ENCODE data around the gene TNKS1BP1. TPM values are rescaled to one million over a fixed set of nuclear protein-coding genes. Genes with fewer than 3 reads are reported as not detected.
"Not testable (repeated sequence)": the region's sequence is repeated elsewhere in the genome, so short reads cannot be mapped to it uniquely, and the experiment has no call there.

The TNKS1BP1 gene, protein sequence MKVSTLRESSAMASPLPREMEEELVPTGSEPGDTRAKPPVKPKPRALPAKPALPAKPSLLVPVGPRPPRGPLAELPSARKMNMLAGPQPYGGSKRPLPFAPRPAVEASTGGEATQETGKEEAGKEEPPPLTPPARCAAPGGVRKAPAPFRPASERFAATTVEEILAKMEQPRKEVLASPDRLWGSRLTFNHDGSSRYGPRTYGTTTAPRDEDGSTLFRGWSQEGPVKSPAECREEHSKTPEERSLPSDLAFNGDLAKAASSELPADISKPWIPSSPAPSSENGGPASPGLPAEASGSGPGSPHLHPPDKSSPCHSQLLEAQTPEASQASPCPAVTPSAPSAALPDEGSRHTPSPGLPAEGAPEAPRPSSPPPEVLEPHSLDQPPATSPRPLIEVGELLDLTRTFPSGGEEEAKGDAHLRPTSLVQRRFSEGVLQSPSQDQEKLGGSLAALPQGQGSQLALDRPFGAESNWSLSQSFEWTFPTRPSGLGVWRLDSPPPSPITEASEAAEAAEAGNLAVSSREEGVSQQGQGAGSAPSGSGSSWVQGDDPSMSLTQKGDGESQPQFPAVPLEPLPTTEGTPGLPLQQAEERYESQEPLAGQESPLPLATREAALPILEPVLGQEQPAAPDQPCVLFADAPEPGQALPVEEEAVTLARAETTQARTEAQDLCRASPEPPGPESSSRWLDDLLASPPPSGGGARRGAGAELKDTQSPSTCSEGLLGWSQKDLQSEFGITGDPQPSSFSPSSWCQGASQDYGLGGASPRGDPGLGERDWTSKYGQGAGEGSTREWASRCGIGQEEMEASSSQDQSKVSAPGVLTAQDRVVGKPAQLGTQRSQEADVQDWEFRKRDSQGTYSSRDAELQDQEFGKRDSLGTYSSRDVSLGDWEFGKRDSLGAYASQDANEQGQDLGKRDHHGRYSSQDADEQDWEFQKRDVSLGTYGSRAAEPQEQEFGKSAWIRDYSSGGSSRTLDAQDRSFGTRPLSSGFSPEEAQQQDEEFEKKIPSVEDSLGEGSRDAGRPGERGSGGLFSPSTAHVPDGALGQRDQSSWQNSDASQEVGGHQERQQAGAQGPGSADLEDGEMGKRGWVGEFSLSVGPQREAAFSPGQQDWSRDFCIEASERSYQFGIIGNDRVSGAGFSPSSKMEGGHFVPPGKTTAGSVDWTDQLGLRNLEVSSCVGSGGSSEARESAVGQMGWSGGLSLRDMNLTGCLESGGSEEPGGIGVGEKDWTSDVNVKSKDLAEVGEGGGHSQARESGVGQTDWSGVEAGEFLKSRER (N-terminal part only)
- 100 to 1,000 TPM in 9 of 12 donors, 10 to 100 TPM in 2, not detected in 1; 84.0 to 149 (median 111) TPM for polyA plus RNA-seq (ENCODE audit: insufficient read length in 12 of 12)
- long read RNA-seq, donor 1, partial matches to known transcripts = 53 of 57 reads
- long read RNA-seq, donor 1, other reads (novel, unspliced or antisense) = 0 of 57 reads
- long read RNA-seq, donor 2, transcript TNKS1BP1-205 (2 exons, 957 nt) = major isoform, 7 of 77 reads
- long read RNA-seq, donor 2, partial matches to known transcripts = 67 of 77 reads
- long read RNA-seq, donor 2, other reads (novel, unspliced or antisense) = 0 of 77 reads
- long read RNA-seq, donor 3, transcript TNKS1BP1-205 (2 exons, 957 nt) = major isoform, 7 of 31 reads
- long read RNA-seq, donor 3, partial matches to known transcripts = 21 of 31 reads
- long read RNA-seq, donor 3, other reads (novel, unspliced or antisense) = 0 of 31 reads
- long read RNA-seq, donor 4, partial matches to known transcripts = 23 of 29 reads
- long read RNA-seq, donor 4, other reads (novel, unspliced or antisense) = 0 of 29 reads
- long read RNA-seq, donor 5 = 0 reads
- long read RNA-seq, donor 6, partial matches to known transcripts = 24 of 31 reads
- long read RNA-seq, donor 6, other reads (novel, unspliced or antisense) = 0 of 31 reads
- long read RNA-seq, donor 7, partial matches to known transcripts = 23 of 29 reads
- long read RNA-seq, donor 7, other reads (novel, unspliced or antisense) = 0 of 29 reads
- long read RNA-seq, donor 8, full-length matches to known transcripts = 17 of 63 reads
- long read RNA-seq, donor 8, partial matches to known transcripts = 46 of 63 reads
- long read RNA-seq, donor 8, other reads (novel, unspliced or antisense) = 0 of 63 reads
- long read RNA-seq, donor 9, partial matches to known transcripts = 15 of 21 reads
- long read RNA-seq, donor 9, other reads (novel, unspliced or antisense) = 0 of 21 reads
- long read RNA-seq, donor 10, transcript TNKS1BP1-205 (2 exons, 957 nt) = major isoform, 9 of 58 reads
- long read RNA-seq, donor 10, partial matches to known transcripts = 45 of 58 reads
- long read RNA-seq, donor 10, other reads (novel, unspliced or antisense) = 0 of 58 reads
- long read RNA-seq, donor 11, partial matches to known transcripts = 12 of 16 reads
- long read RNA-seq, donor 11, other reads (novel, unspliced or antisense) = 0 of 16 reads

DNA sequence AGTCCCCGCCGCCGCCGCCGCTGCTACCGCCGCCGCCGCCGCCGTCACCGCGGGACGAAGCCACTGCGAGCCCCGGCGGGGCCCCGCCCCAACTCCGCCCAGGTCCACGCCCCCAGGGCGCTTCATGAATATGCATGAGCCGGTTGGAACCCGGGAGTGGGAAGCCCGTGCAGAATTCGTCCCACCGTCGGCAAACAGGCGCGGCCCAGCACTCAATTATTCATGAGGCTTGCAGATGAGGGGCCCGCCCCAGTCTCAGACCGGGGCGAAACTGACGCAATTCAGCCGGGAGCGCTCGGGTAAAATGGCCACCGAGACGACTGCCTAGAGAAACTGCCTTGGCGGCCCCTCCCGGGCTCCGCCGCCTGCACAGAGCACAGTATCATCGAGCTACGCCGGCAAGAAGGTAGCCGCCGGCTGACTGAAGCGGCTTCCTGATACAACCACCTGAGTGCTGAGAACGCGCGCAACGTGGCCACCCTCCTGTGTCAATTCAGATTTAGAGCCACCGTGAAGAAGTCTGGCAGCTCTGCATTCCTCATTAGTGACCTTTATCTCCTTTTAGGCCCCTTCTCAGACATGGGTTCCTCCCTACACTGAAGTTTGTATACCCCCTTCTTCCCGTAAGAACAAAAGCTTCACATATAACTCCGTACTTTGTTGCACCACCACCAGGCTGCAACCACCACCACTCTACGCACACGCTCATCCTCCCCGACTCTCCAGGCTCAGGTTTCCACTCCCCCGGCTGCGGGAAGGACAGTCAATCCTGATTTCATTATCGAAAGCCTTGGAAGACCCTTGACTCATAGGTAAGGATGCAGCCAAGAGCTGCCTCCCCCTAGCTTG, at the start of gene TNKS1BP1:
TSS of gene TNKS1BP1 (minus strand) at position 67 of the 849 bp plus-strand sequence. CDS start 3,067 bp downstream, outside the sequence.
- DNase-seq = peak; percentile 95

DNA sequence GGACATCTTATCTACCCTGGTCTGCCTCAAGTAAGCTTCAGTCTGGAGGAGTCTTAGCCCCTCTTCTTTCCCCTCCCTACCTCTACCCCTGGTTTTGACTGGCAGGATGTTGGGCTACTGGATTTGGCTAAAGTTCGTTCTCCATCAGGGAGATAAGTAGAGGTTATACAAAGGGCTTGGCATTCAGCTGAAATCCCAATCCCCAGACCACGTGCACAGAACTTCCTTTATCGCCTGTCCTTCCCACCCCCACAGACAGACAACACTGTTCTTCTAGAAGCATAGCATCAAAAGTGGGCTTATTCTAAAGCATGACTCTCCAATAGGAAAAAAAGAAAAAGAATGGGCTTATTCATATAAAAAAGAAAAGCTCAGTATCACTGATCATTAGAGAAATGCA, 48.4 kb upstream of the TNKS1BP1 start:
- no peak for DNase-seq

DNA sequence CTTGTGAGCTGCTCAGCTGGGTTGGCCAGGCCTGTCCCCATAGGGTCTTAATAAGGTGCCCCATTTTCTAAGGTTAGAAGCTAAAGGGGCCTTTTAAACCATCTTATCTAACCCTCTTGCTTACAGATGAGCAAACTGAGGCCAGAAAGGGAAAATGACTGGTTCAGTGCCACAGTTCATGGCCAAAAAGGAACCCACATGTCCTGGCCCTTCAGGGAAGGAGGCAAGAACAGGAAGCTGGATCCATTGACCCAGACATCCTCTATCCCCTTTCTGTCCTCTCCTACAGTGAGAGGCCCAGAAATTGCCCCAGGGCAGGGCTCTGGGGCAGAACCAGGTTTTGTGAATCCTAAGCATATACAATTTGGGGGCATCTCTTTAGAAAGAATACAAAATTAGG, 46.2 kb upstream of the TNKS1BP1 start:
- DNase-seq = no peak

DNA sequence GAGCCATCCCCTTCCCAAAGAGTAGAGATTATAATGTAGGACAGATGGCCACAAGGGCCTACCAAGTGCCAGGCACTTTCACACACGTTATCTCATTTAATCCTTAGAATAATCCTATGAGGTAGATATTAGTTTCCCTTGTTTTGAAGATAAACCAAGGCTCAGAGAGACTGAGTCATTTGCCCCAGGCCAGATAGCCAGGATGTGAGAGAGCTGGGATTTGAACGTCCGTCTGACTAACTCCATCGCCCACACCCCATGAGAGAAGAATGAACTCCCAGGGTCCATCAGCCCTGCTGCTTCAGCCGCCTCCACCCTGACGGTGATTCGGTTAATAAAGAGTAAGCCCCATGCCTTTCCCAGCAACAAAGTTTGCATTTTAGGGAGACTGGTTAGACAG, 45.5 kb upstream of the TNKS1BP1 start:
- DNase-seq = no peak

DNA sequence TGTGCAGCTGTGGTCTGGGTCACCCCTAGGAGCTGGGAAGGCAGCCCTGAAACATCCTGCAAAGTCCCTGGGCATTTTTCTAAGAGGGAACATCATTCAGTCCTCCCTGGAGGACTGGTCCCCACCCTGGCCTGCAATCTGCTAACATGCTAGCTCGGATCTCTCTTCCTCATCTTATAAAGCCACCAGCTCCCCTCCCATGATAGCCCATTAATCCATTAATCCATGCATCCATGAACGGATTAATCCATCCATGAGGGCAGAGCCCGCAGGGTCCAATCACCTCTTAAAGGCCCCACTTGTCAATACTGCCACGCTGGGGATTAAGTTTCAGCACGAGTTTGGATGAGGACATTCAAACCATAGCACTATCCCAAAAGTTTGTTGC, 44.1 kb upstream of the TNKS1BP1 start:
- no peak for DNase-seq

DNA sequence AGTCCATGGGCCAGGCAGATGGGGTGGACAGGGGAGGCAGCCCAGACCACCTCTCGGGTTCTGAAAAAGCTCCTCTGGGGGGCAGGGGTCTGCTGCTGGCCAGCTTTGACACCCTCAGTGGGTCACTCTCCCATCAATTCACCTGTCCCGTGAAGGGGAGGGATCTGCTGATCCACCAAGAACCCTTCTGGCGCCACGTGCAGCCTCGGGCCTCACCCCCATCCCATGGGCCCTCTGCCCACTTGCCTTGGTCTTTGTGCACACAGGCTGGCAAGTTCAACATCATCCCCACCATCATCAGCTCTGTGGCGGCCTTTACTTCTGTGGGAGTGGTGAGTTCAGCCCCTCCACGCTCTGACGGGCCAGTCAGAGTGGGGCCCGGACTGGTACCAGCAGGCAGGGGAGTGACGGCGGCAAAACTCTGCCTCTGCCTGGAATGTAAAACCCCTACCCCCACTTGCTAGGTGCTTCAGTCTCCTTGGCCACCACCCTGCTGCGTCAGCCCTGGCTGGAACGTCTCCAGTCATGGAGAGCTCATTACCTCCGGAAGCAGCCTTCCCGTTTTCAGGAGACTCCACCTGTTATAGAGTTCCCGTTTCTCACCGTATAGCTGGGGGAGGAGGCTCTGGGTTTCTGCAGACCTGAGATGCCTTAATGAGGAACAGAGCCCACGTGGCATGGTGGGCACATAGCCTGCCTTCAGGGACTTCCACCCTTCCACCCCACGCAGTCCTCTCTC, 43.5 kb upstream of the TNKS1BP1 start:
- DNase-seq = no peak

DNA sequence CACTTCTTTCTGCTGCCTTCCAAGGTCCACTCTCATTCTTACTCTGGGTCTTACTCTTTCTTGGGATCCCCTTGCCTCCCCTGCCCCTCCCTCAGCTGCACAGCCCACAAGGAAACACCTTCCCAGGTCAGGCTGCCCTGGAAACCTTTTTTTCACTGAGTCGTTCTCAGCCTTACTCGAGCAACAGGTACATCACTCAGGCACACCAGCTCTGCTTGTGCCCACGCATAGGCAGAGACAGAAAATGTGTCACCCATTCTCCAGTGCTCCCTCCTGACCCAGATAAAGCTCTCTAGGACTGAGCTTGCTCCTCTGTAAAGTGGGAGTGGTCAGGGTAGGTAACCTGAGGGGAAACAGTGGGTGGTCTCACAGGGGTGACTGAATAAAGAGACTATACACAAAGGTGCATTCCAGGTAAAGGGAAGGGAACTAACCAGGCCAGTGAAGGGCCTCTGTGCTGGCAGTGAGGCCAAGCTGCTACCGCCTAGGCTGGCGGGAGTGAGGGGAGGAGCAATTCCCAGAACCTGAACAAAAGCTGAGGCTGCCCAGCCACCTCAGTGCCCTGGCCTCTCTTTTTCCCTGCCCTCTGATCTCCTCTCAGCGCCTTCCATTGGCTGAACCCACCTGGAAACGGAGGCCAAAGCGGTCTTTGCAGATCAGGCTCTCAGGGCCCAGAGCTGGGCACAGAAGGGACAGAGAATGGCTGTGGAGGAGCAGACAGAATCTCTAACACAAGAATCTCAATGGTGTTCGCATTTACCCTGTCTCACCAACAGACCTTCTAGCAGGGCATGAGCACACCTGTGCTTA, 40.3 kb upstream of the TNKS1BP1 start:
- no peak for DNase-seq

DNA sequence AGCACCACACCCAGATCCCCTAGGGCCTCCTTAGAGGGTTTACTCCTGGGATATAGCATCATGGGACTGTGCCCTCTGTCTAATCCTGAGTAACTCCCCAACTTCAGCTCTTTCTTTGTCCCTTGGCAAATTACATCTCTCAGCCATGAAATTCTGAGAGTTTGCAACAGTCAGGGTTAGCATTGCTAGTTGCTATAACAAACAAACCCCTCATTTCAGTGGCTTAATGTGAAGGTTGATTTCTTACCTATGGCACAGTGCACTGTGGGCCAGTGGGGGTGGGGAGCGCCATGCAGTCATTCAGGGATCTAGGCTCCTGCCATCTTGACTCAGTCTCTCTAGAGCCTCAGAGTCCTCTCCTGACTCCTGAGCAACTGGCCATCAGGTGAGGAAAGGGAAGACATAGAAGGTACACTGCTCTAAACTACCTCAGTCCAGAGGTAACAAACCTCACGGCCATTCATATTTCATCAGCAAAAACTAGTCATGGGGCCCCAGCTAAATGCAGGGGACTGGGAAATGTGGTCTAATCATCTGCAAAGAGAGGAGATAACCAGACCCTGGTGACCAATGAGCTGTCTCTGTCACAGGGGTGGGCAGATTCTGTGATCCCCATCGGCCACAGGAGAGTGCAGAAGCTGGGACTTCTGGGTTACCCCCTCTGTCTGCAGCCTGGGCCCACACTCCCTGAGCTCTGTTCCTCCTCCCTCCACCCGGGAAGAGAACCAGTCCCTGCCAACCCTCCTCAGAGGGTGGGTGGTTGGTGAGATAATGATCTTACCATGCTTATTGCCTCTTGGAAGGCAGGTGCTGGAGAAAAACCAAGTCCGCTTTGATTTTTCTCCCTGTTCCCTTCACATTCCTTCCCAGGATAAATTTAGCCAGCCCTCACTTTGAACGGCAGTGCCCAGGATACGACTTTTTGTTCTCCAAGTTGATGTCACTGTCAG, 38.7 kb upstream of the TNKS1BP1 start:
- DNase-seq = no peak

DNA sequence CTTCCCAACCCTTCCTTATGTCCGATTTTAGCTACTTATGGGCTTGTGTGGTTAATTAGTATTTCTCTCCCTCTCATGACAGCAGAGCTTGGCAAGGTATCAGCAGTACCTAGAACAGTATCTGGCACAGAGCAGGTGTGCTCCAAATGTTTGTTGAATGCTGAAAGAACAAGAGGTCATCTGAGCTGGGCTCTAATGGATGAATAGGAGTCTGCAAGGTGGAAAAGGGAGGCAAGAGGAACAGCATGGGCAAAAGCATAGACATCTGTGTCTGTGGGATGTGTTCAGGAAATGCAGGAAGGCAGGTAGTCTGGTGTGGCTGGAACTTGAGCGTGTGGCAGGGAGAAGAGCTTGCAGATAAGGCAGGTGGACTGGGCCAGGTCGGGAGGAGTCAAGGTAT, 37.2 kb upstream of the TNKS1BP1 start:
- DNase-seq = no peak

DNA sequence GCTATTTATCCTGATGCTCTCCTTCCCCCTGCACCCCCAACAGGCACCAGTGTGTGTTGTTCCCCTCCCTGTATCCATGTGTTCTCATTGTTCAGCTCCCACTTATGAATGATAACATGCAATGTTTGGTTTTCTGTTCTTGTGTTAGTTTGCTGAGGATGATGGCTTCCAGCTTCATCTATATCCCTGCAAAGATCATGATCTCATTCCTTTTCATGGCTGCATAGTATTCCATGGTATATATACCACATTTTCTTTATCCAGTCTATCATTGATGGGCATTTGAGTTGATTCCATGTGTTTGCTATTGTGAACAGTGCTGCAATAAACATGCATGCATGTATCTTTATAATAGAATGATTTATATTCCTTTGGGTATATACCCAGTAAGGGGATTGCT, 36.7 kb upstream of the TNKS1BP1 start:
- DNase-seq = not testable (repeated sequence)

DNA sequence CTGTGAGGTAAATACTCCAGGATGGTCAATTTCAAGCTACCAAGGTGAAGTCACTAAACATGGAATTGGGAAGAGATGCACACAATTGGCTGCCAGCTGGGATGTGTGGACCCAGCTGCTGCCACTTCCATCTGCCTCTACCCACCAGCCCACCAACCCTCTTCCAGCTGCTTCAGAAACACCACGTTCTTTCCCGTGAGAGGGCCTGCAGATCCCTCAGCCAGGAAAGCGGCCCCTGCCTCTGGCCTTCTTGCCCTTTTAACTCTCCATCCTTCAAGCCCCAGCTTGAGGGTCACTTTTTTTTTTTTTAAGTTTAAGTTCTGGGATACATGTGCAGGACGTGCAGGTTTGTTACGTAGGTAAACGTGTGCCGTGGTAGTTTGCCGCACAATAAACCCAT, 36.2 kb upstream of the TNKS1BP1 start:
- no peak for DNase-seq

DNA sequence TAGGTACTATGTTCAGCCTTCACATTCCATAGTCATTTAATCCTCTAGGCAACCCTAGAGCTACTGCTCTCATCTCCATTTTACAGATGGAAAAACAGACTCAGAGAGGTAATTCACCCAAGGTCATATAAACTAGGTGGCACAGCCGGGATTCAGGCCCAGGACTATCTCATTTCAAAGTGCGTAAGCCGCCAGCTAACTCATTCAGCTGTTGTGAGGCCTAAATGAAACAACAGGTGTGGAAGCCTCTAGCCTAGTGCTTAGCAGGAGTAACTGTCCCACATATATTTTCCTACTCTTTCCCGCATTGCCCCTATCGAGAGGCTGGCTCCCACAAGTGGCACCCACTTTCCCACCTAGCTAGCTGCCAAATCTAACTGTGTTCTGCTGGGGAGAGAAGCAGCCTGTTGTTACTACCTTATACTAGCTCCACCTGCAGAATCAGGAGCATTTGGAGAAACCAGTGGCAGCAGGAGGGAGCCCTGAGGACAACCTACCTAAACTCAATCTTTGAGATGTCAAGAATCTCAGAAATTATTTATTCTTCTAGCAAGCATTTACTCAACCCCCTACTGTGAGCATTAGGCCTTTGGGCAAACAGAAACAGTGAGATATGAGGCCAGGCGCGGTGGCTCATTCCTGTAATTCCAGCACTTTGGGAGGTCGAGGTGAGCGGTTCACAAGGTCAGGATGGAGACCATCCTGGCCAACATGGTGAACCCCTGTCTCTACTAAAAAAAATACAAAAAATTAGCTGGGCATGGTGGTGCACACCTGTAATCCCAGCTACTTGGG, 35.3 kb upstream of the TNKS1BP1 start:
- DNase-seq = no peak

DNA sequence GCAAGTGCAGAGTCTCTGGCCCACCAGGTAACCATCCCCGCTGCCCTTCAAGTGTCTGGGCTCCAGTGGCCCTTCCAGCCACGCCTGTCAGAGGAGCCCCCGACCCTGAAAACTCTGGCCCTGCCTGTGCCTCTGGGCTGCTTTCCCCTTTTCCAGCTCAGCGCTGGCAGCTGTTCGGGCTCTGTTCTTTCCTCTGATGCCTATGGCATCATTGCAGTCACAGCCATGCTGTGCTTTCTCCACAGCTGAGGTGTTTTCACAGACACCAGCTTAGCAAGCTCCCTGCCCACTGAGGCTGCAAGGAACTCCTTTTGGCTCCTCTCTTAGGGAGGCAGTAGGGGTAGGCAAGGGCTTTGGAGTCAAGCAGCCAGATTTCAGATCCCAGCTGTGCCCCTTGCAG, 34.6 kb upstream of the TNKS1BP1 start:
- no peak for DNase-seq

DNA sequence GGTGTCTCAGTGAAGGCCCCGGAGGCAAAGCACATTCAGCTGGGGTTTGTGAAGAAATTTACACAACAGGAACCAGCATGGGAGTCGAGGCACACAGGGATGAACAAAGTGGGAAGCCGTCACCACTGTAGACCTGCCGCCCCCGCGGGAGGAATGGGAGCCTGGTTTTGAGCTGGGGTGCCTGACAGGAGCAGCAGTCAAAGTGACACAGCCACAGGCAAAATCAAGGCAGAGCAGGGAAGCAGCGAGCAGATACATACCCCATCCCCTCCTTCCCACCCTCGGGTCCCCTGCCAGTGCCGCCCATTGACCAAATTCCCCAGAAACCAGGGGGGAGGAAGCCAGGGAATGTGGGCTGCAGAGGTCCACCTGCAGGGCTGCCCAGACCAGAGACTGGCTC, 34.2 kb upstream of the TNKS1BP1 start:
- DNase-seq = no peak

DNA sequence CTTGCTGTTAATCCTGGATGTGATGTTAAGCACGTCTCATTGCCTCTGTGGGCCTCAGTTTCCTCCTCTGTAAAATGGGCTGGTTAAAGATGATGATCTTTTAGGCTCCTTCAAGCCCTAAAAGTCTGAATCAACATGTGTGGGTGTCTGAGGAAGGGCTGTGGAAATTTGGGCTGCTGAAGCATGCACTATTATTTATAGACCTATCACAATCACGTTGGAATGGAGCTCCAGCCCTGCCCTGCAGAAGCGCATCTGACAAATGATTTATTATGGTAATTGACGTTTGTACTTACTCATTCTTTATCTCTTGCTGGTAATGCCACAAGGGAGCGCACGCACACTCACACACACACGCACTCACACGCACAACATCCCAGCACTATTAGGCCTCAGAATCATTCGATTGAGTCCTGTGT, 33.8 kb upstream of the TNKS1BP1 start:
- no peak for DNase-seq
